GM12878 (cell line): ENCODE results near the gene CST1. TPM values are rescaled to one million over a fixed set of nuclear protein-coding genes. Genes with fewer than 3 reads are reported as not detected.

Experiments
- ATAC-seq: fragments of 200-7000 bp; cut with Tn5 transposase; 3 replicates; pipeline ENCODE4 v1.9.1; 2020; ENCODE audit warnings: mild to moderate bottlenecking, moderate library complexity
- BruUV-seq: library from RNA; stranded (reverse); fragments of 400-500 nt; replicated peaks from 2 replicates; lab custom pipeline; 2021; lab: Mats Ljungman, UMichigan
- CTCF ChIA-PET: fragments of 300-600 bp; sonication (Branson Sonifier 250); formaldehyde crosslinking; extraction: SDS; loops from one replicate; lab custom pipeline; 2021; ENCODE audit warnings: inconsistent platforms; lab: Yijun Ruan, JAX
- POLR2A ChIA-PET: fragments of 350-600 bp; formaldehyde crosslinking; extraction: SDS; loops from one replicate; lab custom pipeline; 2021; ENCODE audit warnings: inconsistent platforms; lab: Charles Lee
- RAD21 ChIA-PET: fragments of 300-600 bp; sonication (Branson Sonifier 250); formaldehyde crosslinking; loops from one replicate; lab custom pipeline; 2023; ENCODE audit warnings: antibody characterized with exemption; ENCODE audit not compliant: unreplicated experiment; lab: Charles Lee
- SMC1A ChIA-PET: fragments of 300-600 bp; sonication (Branson Sonifier 250); formaldehyde crosslinking; loops from one replicate; lab custom pipeline; 2023; ENCODE audit not compliant: unreplicated experiment, uncharacterized antibody; lab: Charles Lee
- DNase-seq: peaks from one replicate; pipeline ENCODE4 v3.0.0-alpha.2; 2011; ENCODE audit warnings: low read depth, low spot score
- FAIRE-seq: peaks from 3 replicates; lab custom pipeline; 2011; peaks lifted over from hg19 to GRCh38; lab: Jason Lieb, UNC
- H2AFZ ChIP-seq: 2 replicates; pipeline ENCODE4 v1.6.0; 2011; ENCODE audit warnings: low read depth, low read length, control low read depth; ENCODE audit not compliant: control insufficient read depth
- H3K27ac ChIP-seq: 2 replicates; pipeline ENCODE4 v1.5.1; 2011; ENCODE audit warnings: control low read depth; ENCODE audit not compliant: control insufficient read depth, insufficient read depth
- H3K27me3 ChIP-seq, 2 experiments: replicated peaks in 1 of 2; 2 replicates each; pipeline versions ENCODE4 v1.6.0 to v1.6.1; 2011; ENCODE audit warnings: low read length in 1 of 2; ENCODE audit not compliant: control insufficient read depth in 2 of 2, insufficient read depth in 2 of 2
- H3K36me3 ChIP-seq, 2 experiments: 2 replicates each; pipeline ENCODE4 v1.5.1; 2011; ENCODE audit warnings: low read length in 1 of 2; ENCODE audit not compliant: control insufficient read depth in 2 of 2, insufficient read depth in 2 of 2
- H3K4me1 ChIP-seq: 2 replicates; pipeline ENCODE4 v1.6.1; 2011; ENCODE audit warnings: mild to moderate bottlenecking, low read length, moderate library complexity, mixed read lengths; ENCODE audit not compliant: control insufficient read depth, insufficient read depth
- H3K4me2 ChIP-seq: 2 replicates; pipeline ENCODE4 v1.6.0; 2011; ENCODE audit warnings: control low read depth; ENCODE audit not compliant: control insufficient read depth, insufficient read depth
- H3K4me3 ChIP-seq: fragments of 200-600 bp; sonication (generic); 2 replicates; pipeline ENCODE4 v1.5.1; 2016
- H3K79me2 ChIP-seq: 2 replicates; pipeline ENCODE4 v1.6.0; 2011; ENCODE audit warnings: low read length; ENCODE audit not compliant: control insufficient read depth, insufficient read depth
- H3K9ac ChIP-seq: 2 replicates; pipeline ENCODE4 v1.8.0; 2011; ENCODE audit warnings: low read length, control low read depth, mixed read lengths; ENCODE audit not compliant: control insufficient read depth, insufficient read depth
- H3K9me3 ChIP-seq: replicated peaks from 3 replicates; pipeline ENCODE4 v1.5.1; 2011; ENCODE audit warnings: mild to moderate bottlenecking, low read length; ENCODE audit not compliant: control insufficient read depth, insufficient read depth
- H4K20me1 ChIP-seq: 2 replicates; pipeline ENCODE4 v1.6.0; 2011; ENCODE audit not compliant: control insufficient read depth, insufficient read depth
- ATF7 ChIP-seq: fragments of 450-650 bp; IDR thresholded peaks from 2 replicates; pipeline ENCODE4 v1.6.1; 2016; ENCODE audit warnings: low read depth, mild to moderate bottlenecking
- FOXM1 ChIP-seq: IDR thresholded peaks from 2 replicates; pipeline ENCODE4 v1.6.1; 2012; ENCODE audit warnings: low read depth, mild to moderate bottlenecking, inconsistent platforms, low read length, moderate library complexity
- GATAD2B ChIP-seq: fragments of 450-650 bp; conservative IDR thresholded peaks from 2 replicates; pipeline ENCODE4 v1.6.1; 2017; ENCODE audit warnings: low read depth, mild to moderate bottlenecking, moderate library complexity
- MYB ChIP-seq: fragments of 150-350 bp; IDR thresholded peaks from 2 replicates; pipeline ENCODE4 v1.6.1; 2014; ENCODE audit warnings: mild to moderate bottlenecking, low read depth, low read length, borderline replicate concordance
- NR2F1 ChIP-seq: fragments of 450-650 bp; conservative IDR thresholded peaks from 2 replicates; pipeline ENCODE4 v1.6.1; 2017; ENCODE audit warnings: mild to moderate bottlenecking
- NRF1 ChIP-seq: conservative IDR thresholded peaks from 2 replicates; pipeline ENCODE4 v1.6.1; 2011; ENCODE audit warnings: mild to moderate bottlenecking, low read depth, low read length, improper control_type of control experiment
- POLR2AphosphoS2 ChIP-seq: IDR thresholded peaks from 2 replicates; pipeline ENCODE4 v1.6.1; 2011; ENCODE audit warnings: low read depth, mild to moderate bottlenecking, low read length, improper control_type of control experiment, moderate library complexity
- RB1 ChIP-seq: fragments of 450-650 bp; formaldehyde crosslinking; IDR thresholded peaks from 2 replicates; pipeline ENCODE4 v1.6.1; 2017; ENCODE audit warnings: mild to moderate bottlenecking, borderline replicate concordance
- SMAD1 ChIP-seq: fragments of 450-650 bp; IDR thresholded peaks from 2 replicates; pipeline ENCODE4 v1.6.1; 2018; ENCODE audit warnings: mild to moderate bottlenecking, low read depth; ENCODE audit not compliant: partially characterized antibody
- STAT3 ChIP-seq: IDR thresholded peaks from 2 replicates; pipeline ENCODE4 v1.6.1; 2011; ENCODE audit warnings: low read depth, low read length, improper control_type of control experiment
- TBL1XR1 ChIP-seq: IDR thresholded peaks from 2 replicates; pipeline ENCODE4 v1.6.1; 2012; ENCODE audit warnings: low read depth, low read length, improper control_type of control experiment
- YBX1 ChIP-seq: fragments of 450-650 bp; IDR thresholded peaks from 2 replicates; pipeline ENCODE4 v1.6.1; 2016; ENCODE audit warnings: antibody characterized with exemption
- ZNF207 ChIP-seq: fragments of 450-650 bp; IDR thresholded peaks from 2 replicates; pipeline ENCODE4 v1.6.1; 2014; ENCODE audit warnings: antibody characterized with exemption, mild to moderate bottlenecking, borderline replicate concordance
- in situ Hi-C: fragments of 300-500 bp; cut with MboI; formaldehyde crosslinking; loops from 9 replicates; pipeline ENCODE4 v1.14.3; 2018; ENCODE audit warnings: mixed read lengths
- intact Hi-C: fragments of 100-400 bp; cut with micrococcal nuclease; formaldehyde crosslinking; loops from one replicate; pipeline ENCODE4 v1.14.2; 2022; ENCODE audit not compliant: unreplicated experiment
- polyA plus RNA-seq, 11 experiments: library from polyadenylated mRNA; depleted of rRNA in 4 of 11; unstranded in 6 of 11; stranded (reverse) in 5 of 11; fragments of >200 nt; fragmentation: Nextera tagmentation in 4 of 11; fragmentation: Illumina TruSeq in 1 of 11; extraction: Ambion mirVana in 4 of 11; extraction: Trizol in 1 of 11; gene quantifications; 1 replicate in 1 of 11; 2 replicates in 10 of 11; pipeline versions ENCODE4 v1.2.1 to v1.2.3, GENCODE V29; 2011 to 2016; ENCODE audit warnings: inconsistent platforms in 2 of 11, missing spikeins in 2 of 11, low read depth in 1 of 11
- total RNA-seq, 4 experiments: library from RNA; depleted of rRNA in 3 of 4; stranded (reverse); fragments of >200 nt in 3 of 4; fragmentation: Illumina TruSeq in 1 of 4; extraction: Trizol in 1 of 4; gene quantifications; 2 replicates each; pipeline versions ENCODE4 v1.2.1 to v1.2.3, GENCODE V29; 2013 to 2021
- TF ChIP-seq, protein P1 (sequence below): IDR thresholded peaks from 2 replicates; pipeline ENCODE4 v1.6.1; 2012; ENCODE audit warnings: low read length, inconsistent platforms

The CST1 gene
- total and polyA plus RNA-seq, 10 of the 15 experiments (the other 5 are each of a cell fraction or from before 2014, with no cell fraction given): not detected

DNA sequence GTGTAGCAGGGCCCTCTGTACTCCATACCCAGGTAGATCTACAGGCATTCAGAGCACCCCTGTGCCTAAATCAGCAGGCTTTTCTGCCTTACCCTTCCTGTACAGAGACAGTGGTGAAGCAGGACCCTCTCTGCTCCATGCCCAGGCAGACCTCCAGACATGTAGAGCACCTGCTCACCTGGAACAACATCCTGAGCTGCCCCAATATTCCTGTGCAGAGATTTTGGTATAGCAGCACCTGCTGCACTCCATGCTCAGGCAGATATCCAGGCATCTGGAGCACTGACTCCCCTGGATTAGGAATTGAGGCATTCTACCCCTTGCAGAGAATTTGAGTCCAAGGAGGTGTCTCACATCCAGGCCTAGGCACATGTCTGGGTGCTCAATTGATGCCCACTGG lies 12.6 kb upstream of the CST1 start:
- ChIA-PET POLR2A (no interaction called here), CTCF (no interaction called here)
- no TSS peak for BruUV-seq
- H3K36me3 ChIP-seq: no peaks in the 10 kb centered on the region
- in situ Hi-C loops (no loop called here), intact Hi-C loops (no loop called here)
- no peak overlapping the region for H2AFZ ChIP-seq
- H3K4me3 ChIP-seq: no peak overlapping the region
- no peak overlapping the region for H3K27ac ChIP-seq
- H3K27me3 ChIP-seq: no peaks in the 10 kb centered on the region
- H3K4me2 ChIP-seq: no peak overlapping the region
- H4K20me1 ChIP-seq: no peaks in the 10 kb centered on the region
- H3K79me2 ChIP-seq: no peaks in the 10 kb centered on the region
- FAIRE-seq (no peak), ATAC-seq (no peak), DNase-seq (no peak)
- H3K9me3 ChIP-seq: no peaks in the 10 kb centered on the region
- no peak for TF ChIP-seq ZNF207
- no peak for TF ChIP-seq YBX1
- no peak for TF ChIP-seq FOXM1
- TF ChIP-seq POLR2AphosphoS2: no peak
- no peak for TF ChIP-seq STAT3
- TF ChIP-seq NRF1: no peak
- no peak for TF ChIP-seq SMAD1
- TF ChIP-seq TBL1XR1: no peak
- TF ChIP-seq ATF7: no peak
- no peak for TF ChIP-seq MYB
- TF ChIP-seq, protein P1, sequence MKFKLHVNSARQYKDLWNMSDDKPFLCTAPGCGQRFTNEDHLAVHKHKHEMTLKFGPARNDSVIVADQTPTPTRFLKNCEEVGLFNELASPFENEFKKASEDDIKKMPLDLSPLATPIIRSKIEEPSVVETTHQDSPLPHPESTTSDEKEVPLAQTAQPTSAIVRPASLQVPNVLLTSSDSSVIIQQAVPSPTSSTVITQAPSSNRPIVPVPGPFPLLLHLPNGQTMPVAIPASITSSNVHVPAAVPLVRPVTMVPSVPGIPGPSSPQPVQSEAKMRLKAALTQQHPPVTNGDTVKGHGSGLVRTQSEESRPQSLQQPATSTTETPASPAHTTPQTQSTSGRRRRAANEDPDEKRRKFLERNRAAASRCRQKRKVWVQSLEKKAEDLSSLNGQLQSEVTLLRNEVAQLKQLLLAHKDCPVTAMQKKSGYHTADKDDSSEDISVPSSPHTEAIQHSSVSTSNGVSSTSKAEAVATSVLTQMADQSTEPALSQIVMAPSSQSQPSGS: no peak
- TF ChIP-seq RB1: no peak
- TF ChIP-seq GATAD2B: no peak
- no peak for TF ChIP-seq NR2F1
- TF ChIP-seq, all 136 proteins: peak for 0
- no peak overlapping the region for H3K9ac ChIP-seq
- RAD21 ChIA-PET: no interaction called here
- SMC1A ChIA-PET: no interaction called here
- no peaks in the 10 kb centered on the region for H3K4me1 ChIP-seq
